NCI-H345 (cell line): ENCODE results near the gene STAG3.
A peak's percentile ranks its signal among the peaks of the same experiment; 100 is the strongest.

Experiments
- DNase-seq: peaks from one replicate; lab custom pipeline; 2025; lab: John Stamatoyannopoulos, UW

Gene STAG3

DNA sequence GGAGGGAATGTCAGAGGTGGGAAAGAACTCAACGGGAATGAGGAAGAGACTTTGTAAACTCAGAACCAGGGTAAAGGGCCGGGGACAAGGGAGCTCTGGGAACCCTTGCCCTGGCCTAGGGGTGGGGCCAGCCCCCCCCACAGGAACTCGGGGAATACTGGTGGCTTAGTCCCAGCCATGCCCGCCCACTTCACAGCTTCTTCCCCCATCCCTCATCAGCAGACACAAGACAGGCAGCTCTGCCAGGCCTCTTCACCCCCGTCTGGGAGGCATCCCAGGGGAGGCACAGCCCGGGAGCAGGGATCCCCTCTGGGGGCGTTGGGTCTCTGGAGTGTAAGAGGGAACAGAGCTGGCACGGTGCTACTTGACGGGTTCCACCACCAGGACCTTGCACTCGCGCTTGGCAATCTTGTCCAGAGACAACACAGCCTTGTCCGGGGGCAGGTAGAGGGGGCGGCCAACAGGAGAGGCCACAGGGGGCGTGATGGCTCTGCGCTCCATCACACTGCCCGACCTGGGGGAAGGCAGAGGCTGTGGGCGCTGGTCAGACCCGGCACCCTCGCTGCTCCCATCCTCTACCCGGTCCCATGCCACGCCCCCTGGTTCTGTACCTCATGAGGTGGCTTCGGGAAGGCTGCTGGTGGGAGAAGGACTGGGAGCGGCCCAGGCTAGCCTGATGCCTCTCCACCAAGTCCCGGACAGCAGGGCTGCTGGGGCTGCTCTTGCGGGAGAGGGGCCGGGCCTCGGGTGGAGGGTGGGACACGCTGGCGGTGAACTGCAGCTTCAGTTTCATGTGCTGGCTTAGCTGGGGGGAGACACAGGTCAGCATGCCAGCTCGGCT is 22.8 kb upstream of the STAG3 start:
- no peak for DNase-seq

DNA sequence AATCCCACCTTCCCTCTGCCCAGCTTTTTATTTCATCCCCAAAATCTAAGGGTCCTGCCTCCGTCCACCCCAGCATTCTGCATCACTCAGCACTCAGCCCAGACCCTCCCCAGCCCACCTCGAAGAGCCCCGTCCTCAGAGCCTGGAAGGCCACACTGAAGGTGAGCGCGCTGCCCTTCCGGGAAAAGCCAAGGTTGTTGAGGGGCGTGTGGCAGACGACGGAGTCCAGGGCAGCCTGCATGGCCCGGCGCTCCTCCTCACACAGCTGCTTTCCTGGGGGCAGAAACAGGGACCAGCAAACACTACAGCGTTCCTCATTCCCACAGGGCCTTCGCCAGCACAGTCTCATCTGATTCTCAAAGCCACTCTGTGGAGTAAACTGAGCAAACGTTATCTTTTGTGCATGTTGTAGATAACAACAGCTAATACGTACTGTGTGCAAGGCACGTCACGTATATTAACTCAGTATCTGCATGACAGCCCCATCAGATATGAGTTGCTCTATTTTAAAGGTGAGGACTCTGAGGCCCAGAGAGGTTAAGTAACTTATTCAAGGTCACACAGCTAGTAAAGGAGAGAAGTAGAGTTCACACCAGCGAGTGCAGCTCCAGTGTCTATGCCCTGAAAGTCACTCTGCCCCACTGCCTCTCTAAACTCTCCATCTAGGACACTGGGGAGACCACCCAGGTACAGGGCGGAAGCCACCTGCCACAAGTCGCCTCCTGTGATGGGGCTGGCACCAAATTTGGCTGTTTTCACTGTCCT is 22.0 kb upstream of the STAG3 start:
- DNase-seq: no peak

DNA sequence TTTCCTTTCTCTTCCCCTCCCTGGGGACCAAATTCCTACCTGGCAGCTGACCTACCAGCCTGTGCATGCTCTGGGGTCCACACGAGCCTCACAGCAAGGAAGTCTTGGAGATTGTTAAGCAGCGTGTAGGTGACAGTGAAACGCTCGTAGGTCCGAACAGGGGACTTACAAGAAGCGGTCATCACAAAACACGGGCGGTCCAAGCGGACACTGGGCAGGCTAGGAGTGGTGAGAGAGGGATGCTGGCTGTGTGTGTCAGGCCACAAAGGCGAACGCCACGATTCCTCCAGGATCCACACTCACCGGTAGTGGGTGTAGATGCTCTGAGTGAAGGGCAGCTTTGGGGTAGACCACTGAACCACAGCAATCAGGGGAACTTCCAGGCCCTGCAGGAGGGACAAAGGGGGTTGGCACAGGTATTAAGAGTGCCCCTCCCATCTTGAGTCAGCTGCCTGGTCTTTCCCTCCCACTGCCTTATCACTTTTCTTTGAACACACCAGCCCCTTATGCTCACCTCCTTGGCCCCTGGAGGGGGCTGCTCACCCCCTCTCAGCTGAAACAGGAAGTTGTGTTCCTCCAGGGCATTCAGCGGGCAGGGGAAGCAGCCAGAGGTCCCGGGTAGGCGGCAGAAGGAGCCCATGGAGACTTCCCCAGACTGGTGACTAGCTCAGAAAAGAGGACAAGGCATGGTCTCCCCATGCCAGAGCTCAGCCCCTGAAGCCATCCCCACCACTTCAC is 21.2 kb upstream of the STAG3 start:
- DNase-seq: no peak

DNA sequence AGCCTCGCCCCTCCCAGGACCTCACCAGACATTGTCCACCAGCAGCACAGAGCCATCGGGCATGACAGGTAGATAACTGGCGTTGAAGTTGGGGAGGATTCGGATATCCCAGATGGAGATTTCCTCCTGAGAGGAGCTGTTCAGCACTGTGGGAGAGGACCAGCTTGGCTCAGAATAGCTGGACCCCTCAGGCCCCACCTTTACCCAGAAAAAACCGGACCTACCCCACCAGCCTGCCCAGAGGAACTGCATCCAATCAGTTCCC is 20.7 kb upstream of the STAG3 start:
- no peak for DNase-seq

DNA sequence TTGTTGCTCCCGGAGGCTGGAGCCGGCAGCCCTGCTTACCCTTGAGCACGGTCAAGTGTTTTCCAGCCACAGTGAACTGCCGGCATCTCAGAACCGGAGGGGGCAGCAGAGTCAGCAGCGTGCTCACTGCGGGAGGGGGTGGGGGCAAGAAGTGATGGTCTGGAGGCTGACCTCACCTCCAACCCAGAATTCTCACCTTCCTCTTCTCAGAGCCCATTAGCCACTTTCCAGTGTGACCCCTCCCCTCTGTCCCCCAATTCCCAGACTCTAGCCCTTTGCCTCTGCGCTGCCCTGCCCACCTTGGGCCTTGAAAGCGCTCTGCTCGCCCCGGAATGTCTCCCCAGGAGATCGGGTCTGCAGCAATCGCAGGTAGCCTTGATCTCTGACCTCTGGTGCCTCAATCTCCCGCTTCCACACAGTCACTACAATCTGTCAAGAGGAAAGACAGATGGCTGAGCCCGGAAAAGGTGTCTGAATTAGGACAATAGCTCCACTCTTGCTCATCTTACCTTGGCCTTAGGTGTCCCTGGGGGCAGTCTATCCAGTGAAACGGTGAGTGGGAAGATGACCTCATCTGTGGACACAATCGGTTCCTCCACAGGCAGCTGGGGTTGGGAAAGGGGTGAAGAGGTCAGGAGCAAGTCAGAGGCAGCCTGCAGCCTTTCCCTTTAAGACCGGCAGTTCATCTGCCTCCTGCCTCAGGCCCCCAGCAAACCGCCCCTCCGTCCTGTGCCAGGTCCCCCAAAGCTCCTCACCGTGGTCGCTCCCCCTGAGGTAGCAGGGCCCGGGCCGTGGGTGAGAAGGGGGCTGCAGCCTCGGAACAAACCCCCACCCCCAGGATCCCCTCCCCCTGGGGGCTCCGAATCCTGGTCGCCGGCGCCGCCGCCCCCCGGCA is 20.1 kb upstream of the STAG3 start:
- no peak for DNase-seq

GRCh38 chr7:100158229-100159098 is 19.3 kb upstream of the STAG3 start, which contains the start of gene TRAPPC14:
Gene TRAPPC14 (minus strand): TSS chr7:100158723. CDS start chr7:100158499, 224 bp downstream.
- DNase-seq: peak; percentile 88

GRCh38 chr7:100159099-100159623 is 18.6 kb upstream of the STAG3 start:
- DNase-seq: no peak

DNA sequence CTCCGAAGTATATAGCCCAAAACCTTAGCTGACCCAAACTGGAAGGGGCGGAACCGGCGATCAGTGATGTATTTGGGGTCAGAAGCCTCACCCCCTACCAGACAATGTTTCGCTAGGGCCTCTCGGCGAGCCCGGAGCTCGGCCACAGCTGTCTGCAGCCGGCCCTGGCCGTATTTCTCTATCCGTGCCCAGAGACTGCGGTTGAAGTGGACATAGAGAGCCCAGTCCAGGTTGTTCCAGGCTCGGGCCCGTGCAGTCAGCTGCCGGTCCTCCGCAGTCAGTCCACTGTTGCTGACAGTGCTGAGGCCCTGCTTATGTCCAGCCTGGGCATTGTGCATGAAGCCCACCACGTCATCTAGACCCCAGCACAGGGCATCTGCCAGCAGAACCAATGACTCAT is 17.7 kb upstream of the STAG3 start:
- no peak for DNase-seq

DNA sequence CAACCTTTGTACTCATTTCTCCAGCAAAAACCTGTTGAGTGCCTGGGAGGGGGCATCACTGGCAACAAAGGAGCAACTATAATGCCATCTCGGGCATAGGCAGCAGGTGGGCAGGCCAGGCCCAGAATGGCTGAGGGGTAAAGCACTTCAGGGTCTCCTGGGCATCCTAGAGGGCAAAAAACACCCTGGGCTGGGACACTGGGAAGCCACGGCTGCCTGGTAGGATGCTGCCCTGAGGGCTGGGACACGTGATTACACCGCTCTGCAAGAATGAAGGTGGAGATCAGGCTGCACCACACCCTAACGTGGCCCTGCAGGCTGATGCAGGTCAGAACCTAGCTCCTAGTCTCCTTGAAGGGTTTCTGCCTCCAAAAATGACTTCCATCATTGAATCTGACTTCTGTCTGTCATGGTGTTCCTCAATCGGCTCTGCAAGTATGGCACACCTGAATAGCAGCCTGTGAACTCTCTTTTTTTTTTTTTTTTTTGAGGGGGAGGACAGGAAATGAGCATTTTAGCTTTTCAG is 14.6 kb upstream of the STAG3 start:
- peak; percentile 23 for DNase-seq

DNA sequence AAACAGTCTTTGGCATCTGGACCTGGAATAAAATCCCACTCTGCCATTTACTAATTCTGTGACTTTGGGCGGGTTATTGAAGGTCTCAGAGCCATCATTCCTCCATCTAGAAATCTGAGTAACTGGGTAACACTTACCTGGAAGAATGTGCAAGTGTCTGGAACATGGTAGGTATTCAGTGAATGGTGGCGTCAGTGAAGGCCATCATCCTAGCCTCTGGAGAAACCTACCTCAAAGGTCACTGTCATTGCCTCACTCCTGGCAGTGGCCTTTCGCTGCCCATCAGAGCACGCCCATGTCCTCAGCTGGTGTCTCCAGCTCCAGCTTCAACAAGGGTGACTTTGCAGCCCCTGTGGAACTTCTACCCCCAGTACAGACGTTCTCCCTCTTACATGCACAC is 13.8 kb upstream of the STAG3 start:
- DNase-seq: no peak

- no peak for DNase-seq
Observed at GRCh38 chr7:100166317-100166940, 11.3 kb upstream of the STAG3 start.

DNA sequence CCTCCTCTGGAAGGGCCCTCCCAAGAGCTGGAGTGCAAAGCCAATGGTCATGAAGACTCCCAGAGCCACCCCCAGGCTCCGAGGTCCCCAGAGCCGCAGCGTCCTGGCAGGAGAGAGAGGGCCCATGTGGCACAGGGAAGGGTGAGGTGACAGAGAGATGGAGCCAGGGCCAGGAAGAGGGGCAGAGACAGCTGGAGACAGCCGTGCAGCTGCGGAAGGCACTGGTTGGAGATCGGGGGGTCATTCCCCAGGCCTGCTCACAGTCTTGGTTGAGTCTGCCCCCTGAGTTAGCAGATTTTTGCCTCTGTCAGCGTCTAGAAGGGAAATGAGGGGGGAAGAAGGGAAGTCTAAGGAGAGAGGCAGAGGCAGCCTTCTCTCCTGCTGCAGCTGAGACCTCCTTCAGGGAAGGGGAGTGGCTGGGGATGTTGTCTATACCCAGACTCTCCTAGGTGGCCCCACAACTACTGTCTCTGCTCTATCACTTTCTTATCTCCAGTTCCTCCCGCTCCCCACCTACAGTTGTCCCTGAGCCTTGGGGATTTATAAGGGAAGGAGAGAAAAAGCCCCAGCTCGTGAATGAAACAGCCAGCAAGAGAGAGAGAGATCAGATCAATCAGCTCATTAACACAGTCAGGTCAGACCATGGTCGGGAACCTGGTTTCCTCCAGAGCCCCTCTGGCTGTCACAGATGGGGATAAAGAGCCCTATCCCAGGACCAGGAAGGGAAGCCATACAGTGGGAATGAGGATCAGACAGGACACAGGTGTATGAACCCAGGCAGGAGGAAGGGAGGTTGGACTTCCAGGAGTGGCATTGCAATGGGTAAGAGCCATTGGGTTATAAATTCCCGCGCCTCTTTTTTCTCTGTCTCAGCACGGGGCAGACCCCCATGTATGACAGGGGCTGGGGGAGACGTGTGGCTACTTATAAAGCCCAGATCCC is 10.5 kb upstream of the STAG3 start:
- DNase-seq: no peak

- DNase-seq: no peak
Observed at GRCh38 chr7:100167912-100168323, 9.8 kb upstream of the STAG3 start.

- no peak for DNase-seq
Observed at GRCh38 chr7:100169147-100169850, 8.4 kb upstream of the STAG3 start.

- no peak for DNase-seq
Observed at GRCh38 chr7:100170101-100170897, 7.4 kb upstream of the STAG3 start.

DNA sequence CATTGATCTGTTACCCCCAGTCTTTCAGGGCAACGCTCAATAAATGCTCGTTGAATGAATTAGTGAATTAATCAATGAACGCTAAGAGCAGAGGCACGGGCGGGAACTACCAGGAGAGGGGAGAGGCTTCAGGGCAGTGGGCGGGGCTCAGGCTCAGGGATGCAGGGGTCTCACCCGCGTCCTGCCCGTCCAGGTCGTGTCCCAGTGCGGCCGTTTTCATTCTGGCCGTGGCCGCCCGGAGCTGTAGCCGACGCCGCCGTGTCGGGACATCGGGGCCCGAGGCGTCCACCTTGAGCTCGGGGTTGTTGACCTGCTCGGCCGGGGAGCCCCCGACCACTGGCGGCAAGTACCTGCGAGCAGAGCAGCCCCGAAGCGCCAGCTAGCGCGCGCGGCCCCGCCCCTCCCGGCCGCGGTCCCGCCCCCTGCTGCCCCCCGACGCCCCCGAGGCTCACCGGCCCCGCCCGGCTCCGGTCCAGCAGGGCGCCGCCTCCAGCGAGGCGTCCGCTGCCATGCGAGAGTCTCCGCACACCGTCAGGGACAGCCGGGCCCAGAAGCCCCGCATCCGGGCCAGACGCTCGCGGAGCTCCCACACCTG is 6.5 kb upstream of the STAG3 start:
- DNase-seq: no peak

DNA sequence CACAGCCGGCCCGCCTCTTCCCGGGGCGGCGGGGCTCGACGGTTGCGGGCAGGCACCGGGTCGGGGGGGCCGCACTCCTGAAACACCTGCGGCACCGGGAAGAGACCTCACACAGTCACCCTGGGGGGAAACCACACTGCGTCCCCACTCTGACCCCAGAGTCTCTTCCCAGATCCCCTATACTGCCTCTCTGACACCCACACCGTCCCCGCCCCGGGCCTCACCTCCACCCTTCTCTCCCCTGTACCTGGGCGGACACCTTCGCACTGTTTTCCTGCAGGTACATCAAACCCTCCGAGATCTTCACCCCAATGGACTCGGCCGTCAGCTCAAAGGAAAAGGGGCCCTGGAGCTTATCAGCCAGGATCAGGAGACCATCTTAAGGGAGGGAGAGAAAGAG is 5.9 kb upstream of the STAG3 start:
- no peak for DNase-seq
